GM12801 (cell line): ENCODE data around the gene ZNF793.

ENCODE experiments used
- CTCF ChIP-seq: IDR thresholded peaks from one replicate; pipeline ENCODE4 v1.5.1; 2011; ENCODE audit warnings: control low read depth; ENCODE audit not compliant: insufficient read length; ENCODE audit errors: extremely low read depth

ZNF793 gene

GRCh38 chr19:37506387-37507166, at the start of gene ZNF793:
ZNF793 (plus strand) TSS chr19:37506939; CDS start chr19:37523440, 16,501 bp downstream.
- no peak for TF ChIP-seq CTCF

GRCh38 chr19:37466277-37466797, 40.4 kb upstream of the ZNF793 start:
- TF ChIP-seq CTCF: no peak

GRCh38 chr19:37466798-37467607, 39.7 kb upstream of the ZNF793 start, which contains the start of gene ZNF569:
ZNF569 (minus strand) TSS chr19:37467444; CDS start chr19:37444921, 22,523 bp downstream.
- no peak for TF ChIP-seq CTCF

GRCh38 chr19:37467608-37468090, 39.1 kb upstream of the ZNF793 start:
- TF ChIP-seq CTCF: no peak

- no peak for TF ChIP-seq CTCF
Measured at GRCh38 chr19:37468961-37469777, 37.6 kb upstream of the ZNF793 start, which contains the start of gene ZNF570. ZNF570 (plus strand) TSS chr19:37469356; CDS start chr19:37470355, 999 bp downstream.

GRCh38 chr19:37470216-37470615, 36.5 kb upstream of the ZNF793 start:
- no peak for TF ChIP-seq CTCF
